LoVo (cell line): ENCODE results near the gene ADSS1.
A peak's percentile ranks its signal among the peaks of the same experiment; 100 is the strongest.

Source experiments
- DNase-seq: peaks from one replicate; pipeline ENCODE4 v3.0.0-alpha.2; 2016; ENCODE audit warnings: low spot score

The ADSS1 gene

GRCh38 chr14:104723651-104724406 is at the start of gene ADSS1:
ADSS1 (plus strand) TSS chr14:104724229; CDS start chr14:104724271, 42 bp downstream.
- peak; percentile 61 for DNase-seq

DNA sequence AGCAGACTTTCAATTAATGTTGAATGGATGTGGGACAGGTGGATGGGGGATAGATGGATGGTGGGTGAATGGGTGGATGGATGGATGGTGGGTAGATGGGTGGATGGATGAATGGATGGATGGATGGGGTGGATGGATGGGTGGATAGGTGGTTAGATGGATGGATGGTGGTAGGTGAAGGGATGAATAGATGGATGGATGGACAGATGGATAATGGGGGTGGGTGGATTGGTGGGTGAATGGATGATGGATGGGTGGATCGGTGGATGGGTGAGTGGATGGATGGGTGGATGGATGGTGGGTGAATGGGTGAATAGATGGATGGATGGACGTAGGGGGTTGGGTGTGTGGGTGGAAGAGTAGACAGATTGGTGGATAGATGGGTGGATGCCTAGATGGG is 48.6 kb upstream of the ADSS1 start:
- no peak for DNase-seq

DNA sequence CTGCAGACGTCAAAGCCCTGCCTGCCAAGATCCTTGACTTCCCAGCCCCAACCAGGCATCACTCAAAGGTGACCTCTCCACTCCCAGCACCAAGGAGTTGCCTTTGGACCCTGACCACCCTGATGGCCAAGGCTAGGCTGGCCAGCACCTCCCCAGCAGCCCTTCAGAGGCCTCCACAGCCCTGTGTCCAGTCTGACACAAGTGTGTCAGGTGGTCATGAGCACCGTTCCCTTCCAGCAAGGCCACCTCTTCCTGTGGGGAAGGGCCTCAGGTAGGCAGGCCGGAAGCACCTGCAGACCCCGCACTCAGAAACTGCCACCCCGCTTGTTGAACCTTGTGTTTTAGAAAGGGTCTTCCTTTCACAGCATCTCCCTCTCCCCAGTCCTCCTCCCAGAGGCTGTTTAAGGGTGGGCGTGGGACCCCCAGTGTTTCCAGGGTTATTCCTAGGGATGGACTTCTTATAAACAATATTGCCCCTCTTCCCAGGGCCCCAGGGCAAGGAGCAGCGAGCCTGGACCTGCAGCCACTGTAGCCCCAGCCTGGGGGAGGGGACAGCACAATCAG is 47.8 kb upstream of the ADSS1 start:
- DNase-seq: no peak

DNA sequence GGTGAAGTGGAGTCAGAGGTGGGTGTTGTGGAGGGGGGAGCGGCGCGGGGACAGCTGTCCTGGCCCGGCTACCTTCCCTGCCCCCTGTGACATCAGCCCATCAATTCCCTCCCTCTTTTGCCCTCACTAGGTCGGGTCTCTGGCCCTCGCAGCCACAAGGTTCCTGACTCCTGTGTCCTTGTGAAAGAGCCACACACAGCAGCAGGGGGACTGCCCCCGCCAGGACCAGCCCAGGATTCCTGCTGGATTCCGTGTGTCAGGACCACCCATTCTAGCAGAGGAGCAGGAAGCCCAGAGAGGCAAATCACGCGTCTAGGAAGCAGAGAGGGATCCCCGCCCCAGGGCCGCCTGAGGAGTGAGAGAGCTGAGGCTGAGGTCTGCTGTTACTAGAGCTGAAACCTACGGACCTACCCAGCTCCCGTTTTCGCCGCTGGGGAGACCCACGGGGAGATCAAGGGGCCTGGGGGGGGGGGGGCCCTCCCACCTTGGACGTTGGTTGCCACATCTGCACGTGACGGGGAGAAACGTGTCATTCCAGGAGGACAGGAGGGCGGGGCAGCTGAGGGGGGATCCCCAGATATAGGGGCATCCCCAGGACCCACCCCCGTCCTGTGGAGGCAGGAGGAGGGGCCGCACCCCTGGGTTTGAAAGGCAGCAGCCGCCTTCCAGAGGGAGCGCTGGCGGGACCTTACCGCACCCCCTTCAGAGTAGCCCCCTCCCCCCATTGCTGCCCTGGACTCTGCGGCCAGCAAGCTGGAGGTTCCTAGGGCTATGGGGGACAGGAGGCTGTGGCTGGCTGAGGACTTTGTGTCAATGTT is 47.1 kb upstream of the ADSS1 start:
- no peak for DNase-seq

DNA sequence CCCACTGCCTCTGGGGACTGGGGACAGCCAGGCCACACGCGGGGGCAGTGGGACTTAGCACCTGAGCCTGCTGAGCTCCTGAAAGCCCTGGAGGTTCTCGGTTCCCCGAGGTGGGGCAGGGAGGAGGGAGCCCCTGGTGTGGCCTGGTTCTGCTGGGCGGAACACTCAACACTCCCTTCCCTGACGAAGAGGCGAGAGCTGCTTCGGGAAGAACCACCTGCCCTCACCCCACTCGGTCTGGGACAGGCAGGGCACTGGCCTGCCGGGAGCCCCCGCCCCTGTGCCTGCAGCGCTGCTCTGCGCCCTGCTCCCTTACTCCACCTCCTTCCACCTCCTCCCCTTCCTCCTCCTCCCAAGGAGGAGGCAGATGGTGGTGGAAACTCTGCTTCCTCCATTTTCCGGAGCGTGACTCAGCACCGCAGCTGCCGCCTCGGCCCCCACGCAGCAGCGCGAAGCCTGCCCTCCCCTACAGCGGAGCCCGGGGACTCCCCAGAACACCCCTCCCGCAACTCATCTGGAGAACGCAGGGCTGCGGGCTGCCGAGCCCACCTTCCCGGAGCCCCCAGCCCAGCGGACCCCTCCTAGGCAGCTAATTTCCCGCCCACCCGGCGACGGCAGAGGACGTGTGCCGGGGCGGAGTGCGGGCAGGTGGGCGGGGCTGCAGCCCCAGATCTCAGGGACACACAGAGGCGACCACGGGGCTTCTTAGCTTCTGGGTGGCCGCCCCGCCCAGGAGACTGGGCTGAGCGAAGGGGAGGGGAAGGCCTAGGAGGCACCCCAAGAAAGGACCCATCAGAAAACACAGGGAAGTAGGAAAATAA is 46.3 kb upstream of the ADSS1 start:
- no peak for DNase-seq

GRCh38 chr14:104678346-104678745 is 45.7 kb upstream of the ADSS1 start:
- DNase-seq: no peak

- DNase-seq: no peak
Measured at GRCh38 chr14:104678901-104679705, 44.9 kb upstream of the ADSS1 start.

GRCh38 chr14:104680056-104680805 is 43.8 kb upstream of the ADSS1 start:
- peak; percentile 8 for DNase-seq

DNA sequence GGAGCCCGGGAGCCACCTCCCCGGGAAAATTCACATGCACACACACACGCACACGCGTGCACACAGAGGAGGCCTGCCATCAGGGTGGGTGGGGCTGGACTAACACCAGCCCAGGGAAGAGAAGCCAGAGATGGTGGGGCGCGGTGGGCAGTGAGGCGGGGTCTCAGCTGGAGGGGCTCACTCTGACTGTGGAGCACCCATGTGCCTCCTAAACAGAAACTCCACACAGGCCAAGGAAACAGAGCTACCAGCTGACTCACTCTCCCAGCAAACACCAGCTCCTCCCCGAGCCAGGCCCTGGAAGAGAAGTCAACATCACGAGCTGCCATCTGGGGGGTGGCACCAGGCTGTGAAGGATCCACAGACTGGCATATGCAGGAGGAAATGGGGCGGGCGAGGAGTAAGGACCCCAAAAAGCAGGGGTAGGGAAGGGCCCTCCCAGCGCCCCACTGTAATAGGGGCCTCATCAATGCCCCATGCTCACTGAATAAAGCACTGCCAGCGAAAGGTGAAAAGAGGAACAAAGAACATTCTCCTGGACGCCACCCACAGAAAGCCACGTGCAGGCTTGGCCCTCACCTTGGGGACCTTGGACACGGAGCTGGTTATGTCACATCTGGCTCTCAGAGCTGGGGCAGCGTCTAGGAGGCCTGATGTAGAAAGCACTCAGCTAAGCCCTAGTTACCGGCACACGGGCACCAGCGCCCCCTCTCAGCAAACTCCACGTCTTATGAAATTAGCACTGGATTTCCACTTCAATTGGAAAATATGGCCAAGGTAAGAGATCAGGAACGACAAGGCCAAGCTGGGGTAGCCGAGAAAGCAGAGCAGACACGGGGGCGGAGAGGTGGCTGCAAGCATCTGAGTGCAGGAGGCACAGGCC is 43.0 kb upstream of the ADSS1 start:
- DNase-seq: peak; percentile 4

DNA sequence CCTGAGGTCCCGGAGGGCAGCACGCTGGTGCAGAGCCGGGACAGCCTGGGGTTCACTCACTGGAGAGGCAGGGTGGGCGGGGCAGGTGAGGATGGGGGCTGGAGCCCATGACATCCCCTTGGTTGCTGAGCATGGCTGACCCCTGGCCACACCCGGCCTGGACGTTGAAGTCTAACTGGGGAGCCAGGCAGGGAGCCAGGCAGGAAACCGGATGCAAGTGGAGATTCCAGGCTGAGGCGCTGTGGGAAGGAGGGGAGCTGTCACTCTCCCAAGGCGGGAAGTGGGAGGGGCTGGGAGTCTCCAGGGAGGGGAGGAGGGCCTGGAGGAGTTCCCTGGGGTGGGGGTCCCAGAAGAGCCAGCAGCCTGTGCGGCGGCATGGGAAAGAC is 42.3 kb upstream of the ADSS1 start:
- DNase-seq: no peak

- no peak for DNase-seq
Measured at GRCh38 chr14:104682107-104682593, 41.9 kb upstream of the ADSS1 start.

DNA sequence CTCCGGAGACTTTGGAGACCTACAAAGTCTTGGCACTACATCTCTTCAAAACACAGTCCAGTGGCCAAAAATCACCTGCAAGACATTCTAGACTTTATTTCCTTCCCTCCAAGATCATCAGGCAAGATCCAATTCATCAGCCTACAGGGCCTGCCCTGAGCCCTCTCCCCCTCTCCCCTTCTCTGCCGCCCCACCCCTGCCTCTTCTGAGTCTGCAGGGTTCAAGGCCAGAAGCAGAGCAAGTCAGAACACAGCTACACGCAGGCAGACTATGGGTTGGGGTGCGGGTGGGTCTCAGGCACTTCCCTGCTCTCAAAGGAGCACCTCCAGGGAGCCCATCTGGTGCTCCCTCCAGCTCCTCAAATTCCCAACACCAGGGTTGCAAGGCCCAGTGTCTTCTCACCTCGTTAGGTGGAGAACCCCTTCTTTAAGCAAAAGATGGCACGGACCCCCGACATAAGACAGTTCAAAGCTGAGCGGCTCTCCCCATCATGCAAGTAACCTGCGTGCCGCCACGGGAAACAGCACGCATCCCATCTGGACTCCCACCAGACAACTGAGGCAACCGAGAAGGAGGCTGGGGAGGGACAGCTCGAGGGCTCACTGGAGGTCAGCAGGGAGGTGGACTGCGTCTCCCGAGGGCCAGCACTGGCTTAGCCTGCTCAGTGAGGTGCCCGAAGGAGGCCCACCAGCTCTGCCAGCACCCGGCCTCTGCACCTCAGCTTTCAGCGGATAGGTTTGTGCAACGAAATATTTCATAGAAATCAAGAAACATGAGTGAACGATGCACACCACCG is 40.2 kb upstream of the ADSS1 start:
- DNase-seq: no peak

DNA sequence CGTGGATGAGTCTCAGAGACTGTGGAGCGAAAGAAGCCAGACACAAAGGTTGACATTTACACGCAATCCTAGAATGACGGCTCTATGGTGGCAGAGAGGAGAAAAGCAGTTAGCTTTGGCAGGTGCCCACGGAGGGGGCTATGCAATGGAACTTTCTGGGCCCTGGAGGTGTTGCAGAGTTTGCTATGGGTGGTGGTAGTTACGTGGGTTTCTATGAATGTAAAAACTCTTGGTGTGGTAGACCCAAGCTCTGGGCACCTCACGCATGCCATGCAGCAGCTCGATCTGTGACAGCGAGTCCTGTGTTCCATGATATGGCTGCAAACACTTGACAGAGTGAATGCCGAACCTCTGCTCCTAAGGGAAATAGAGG is 39.6 kb upstream of the ADSS1 start:
- no peak for DNase-seq

DNA sequence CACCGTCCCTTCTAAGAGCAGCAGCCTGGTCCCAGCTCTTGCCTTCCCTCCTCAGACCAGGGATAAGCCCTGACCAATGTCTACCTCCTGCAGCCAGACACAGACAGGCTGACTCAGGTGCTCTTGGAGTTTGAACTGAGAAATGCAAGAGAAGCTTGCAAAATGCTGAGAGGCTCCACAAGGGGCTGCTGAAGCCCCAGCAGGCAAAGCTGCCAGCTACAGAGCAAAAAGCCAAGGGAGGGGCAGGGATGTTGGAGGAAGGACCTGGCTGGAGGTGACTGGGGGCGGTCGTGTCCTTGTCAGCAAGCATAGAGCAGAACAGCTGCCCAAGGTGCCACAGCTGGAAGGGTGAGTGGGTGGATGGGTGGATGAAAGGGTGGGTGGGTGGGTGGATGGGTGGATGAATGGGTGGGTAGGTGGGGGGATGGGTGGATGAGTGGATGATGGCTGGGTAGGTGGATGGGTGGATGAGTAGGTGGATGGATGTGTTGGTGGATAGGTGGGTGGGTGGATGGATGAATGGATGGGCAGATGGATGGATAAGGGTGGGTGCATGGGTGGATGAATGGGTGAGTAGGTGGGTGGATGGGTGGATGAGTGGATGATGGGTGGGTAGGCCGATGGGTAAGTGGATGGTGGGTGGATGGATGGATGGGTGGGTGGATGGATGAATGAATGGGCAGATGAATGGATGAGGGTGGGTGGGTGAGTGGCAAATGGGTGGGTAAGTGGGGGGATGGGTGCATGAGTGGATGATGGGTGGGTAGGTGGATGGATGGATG is 38.6 kb upstream of the ADSS1 start:
- DNase-seq: no peak

DNA sequence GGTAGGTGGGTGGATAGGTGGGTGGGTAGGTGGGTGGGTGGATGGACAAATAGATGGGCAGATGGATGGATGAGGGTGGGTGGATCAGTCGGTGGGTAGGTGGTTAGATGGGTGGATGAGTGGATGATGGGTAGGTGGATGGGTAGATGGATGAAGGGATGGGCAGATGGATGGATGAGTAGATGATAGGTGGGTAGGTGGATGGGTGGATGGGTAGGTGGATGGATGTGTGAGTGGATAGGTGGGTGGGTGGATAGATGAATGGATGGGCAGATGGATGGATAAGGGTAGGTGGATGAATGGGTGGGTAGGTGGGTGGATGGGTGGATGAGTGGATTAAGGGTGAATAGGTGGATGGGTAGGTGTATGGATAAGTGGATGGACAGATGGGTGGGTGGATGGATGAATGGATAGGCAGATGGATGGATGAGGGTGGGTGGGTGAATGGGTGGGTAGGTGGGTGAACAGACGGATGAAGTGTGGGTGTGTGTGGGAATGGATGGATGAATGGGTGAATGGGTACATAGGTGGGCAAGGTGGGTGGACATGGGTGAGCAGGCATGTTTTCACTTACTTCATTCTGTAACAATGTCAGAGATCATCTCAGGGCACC is 37.9 kb upstream of the ADSS1 start:
- DNase-seq: no peak

DNA sequence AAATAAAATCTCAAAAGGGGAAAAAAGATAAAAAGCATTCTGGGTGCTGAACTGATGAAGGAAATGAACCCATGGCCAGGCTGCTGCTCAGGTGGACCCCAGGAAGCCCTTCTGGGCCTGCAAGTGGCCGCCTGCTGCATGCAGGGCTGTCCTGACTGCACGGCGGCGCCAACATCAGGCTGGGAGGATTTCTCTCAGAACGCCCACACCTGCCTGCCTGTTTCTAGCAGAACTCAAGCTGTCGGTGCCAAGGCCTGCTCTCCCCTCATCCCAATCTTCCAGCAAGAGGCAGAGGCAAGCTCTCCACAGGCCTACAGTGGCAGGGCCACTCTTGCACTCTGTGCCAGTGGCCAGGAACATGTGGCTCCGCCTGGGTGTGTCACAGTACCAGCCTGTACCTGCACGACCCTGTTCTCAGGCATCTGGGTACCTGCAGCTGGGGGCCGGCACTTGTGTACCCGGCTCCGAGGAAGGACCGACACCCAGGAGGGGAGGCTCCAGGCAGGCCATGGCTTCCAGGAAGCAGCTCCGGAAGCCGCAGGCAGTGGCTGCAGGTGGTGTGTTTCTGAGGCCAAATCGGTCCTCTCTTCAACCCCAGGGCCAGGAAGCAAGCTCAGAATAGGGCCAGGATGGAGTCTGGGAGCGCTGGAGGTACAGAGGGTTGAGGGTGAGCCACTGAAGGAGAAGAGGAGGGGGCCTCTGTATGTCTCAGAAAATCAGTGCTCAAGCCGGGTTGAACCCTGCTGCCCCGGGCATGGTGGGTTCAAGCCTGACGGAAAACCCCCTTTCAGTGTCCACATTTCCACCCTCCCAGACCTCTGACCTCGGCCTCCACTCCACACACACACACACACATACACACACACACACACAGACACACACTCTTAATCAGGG is 37.2 kb upstream of the ADSS1 start:
- DNase-seq: no peak
